ENCODE results near the gene TNFSF18.

GRCh38 chr1:173082913-173083312 is 32.2 kb upstream of the TNFSF18 start:
- no peak for TF ChIP-seq CTCF (conservative IDR thresholded peaks at IDR 0.05; ENCODE audit: low read depth, low read length)
- no peak for TF ChIP-seq POLR2A (IDR thresholded peaks at IDR 0.05; ENCODE audit: low read depth, low read length)
- no peak for TF ChIP-seq SMC3 (IDR thresholded peaks at IDR 0.05; ENCODE audit: low read depth, low read length)
- no peak for TF ChIP-seq USF2 (IDR thresholded peaks at IDR 0.05; ENCODE audit: low read depth, low read length)
- TF ChIP-seq RCOR1 (IDR thresholded peaks at IDR 0.05; ENCODE audit: insufficient replicate concordance, low read length) = no peak
- TF ChIP-seq CEBPB (IDR thresholded peaks at IDR 0.05; ENCODE audit: low read depth, low read length) = no peak
- no peak for TF ChIP-seq ELK1 (IDR thresholded peaks at IDR 0.05; ENCODE audit: borderline replicate concordance, low read depth, low read length)
- no peak for TF ChIP-seq RFX5 (IDR thresholded peaks at IDR 0.05; ENCODE audit: low read depth, low read length)
- no peak for TF ChIP-seq MAZ (IDR thresholded peaks at IDR 0.05; ENCODE audit: borderline replicate concordance, low read depth, low read length)
- no peak for TF ChIP-seq NFE2L2 (IDR thresholded peaks at IDR 0.05; ENCODE audit: low read depth, low read length)
- TF ChIP-seq RAD21 (IDR thresholded peaks at IDR 0.05; ENCODE audit: low read length) = no peak
